Activated CD8-positive, alpha-beta memory T cell treated with anti-CD3 and anti-CD28 coated beads, Interleukin-2, amount 50 U/mL, for 4 hours (primary cell): Measurements from ENCODE around the gene ZNF611.
"Not testable (repeated sequence)": the region's sequence is repeated elsewhere in the genome, so short reads cannot be mapped to it uniquely, and the experiment has no call there.

ENCODE experiments used
- DNase-seq: peaks from one replicate; pipeline ENCODE4 v3.0.0-alpha.2; 2020

ZNF611 gene

GRCh38 chr19:52715902-52716301 is 18.9 kb downstream of the ZNF611 start:
- DNase-seq = peak; percentile 27

- not testable (repeated sequence) for DNase-seq
Measured at GRCh38 chr19:52715330-52715729, 19.5 kb downstream of the ZNF611 start.

- not testable (repeated sequence) for DNase-seq
Measured at GRCh38 chr19:52713051-52713450, 21.8 kb downstream of the ZNF611 start.

GRCh38 chr19:52711661-52712060 is 23.2 kb downstream of the ZNF611 start:
- DNase-seq = not testable (repeated sequence)

- no peak for DNase-seq
Measured at GRCh38 chr19:52710538-52710937, 24.3 kb downstream of the ZNF611 start.

- DNase-seq = not testable (repeated sequence)
Measured at GRCh38 chr19:52705615-52706014, 29.2 kb downstream of the ZNF611 start.

GRCh38 chr19:52703917-52704316 is 30.9 kb downstream of the ZNF611 start:
- no peak for DNase-seq

- no peak for DNase-seq
Measured at GRCh38 chr19:52700673-52701072, 34.2 kb downstream of the ZNF611 start.

GRCh38 chr19:52699555-52699954 is 35.3 kb downstream of the ZNF611 start:
- DNase-seq = not testable (repeated sequence)

- DNase-seq = no peak
Measured at GRCh38 chr19:52695996-52696395, 38.8 kb downstream of the ZNF611 start.

GRCh38 chr19:52694921-52695320 is 39.9 kb downstream of the ZNF611 start:
- no peak for DNase-seq

GRCh38 chr19:52694281-52694680 is 40.6 kb downstream of the ZNF611 start:
- DNase-seq = not testable (repeated sequence)

GRCh38 chr19:52692431-52693008 is 42.3 kb downstream of the ZNF611 start:
- no peak for DNase-seq

- no peak for DNase-seq
Measured at GRCh38 chr19:52691737-52692136, 43.1 kb downstream of the ZNF611 start.

- DNase-seq = no peak
Measured at GRCh38 chr19:52691215-52691610, 43.6 kb downstream of the ZNF611 start.

GRCh38 chr19:52690369-52691214 is 44.3 kb downstream of the ZNF611 start:
- DNase-seq = peak; percentile 92

GRCh38 chr19:52689843-52690368 is 44.9 kb downstream of the ZNF611 start:
- DNase-seq = peak; percentile 25

GRCh38 chr19:52688925-52689796 is 45.7 kb downstream of the ZNF611 start:
- DNase-seq = not testable (repeated sequence)

- DNase-seq = no peak
Measured at GRCh38 chr19:52688335-52688734, 46.5 kb downstream of the ZNF611 start.

GRCh38 chr19:52687684-52688083 is 47.2 kb downstream of the ZNF611 start:
- DNase-seq = no peak

GRCh38 chr19:52685811-52686210 is 49.0 kb downstream of the ZNF611 start:
- no peak for DNase-seq

- DNase-seq = not testable (repeated sequence)
Measured at GRCh38 chr19:52681216-52681615, 53.6 kb downstream of the ZNF611 start.

- no peak for DNase-seq
Measured at GRCh38 chr19:52679598-52679997, 55.2 kb downstream of the ZNF611 start.
